ENCODE data around the gene EXO1.

- no peak for TF ChIP-seq CTCF (IDR thresholded peaks at IDR 0.05)
- no peak for TF ChIP-seq SMC3 (IDR thresholded peaks at IDR 0.05; ENCODE audit: low read depth, low read length)
- no peak for TF ChIP-seq EP300 (IDR thresholded peaks at IDR 0.05; ENCODE audit: borderline replicate concordance in 1 of 2, low read depth in 1 of 2, low read length in 1 of 2)
- no peak for TF ChIP-seq FOXJ3 (CRISPR knock-in tag; IDR thresholded peaks at IDR 0.05)
- TF ChIP-seq RFX5 (IDR thresholded peaks at IDR 0.05; ENCODE audit: low read length) = no peak
- TF ChIP-seq POLR2AphosphoS5 (IDR thresholded peaks at IDR 0.05; ENCODE audit: low read depth, low read length) = no peak
- no peak for TF ChIP-seq TCF12 (IDR thresholded peaks at IDR 0.05)
- no peak for TF ChIP-seq TAF1 (IDR thresholded peaks at IDR 0.05; ENCODE audit: borderline replicate concordance, low read depth, low read length)
- no peak for TF ChIP-seq EZH2phosphoT487 (IDR thresholded peaks at IDR 0.05; ENCODE audit: borderline replicate concordance, low read depth)
These were observed 68.2 kb downstream of the EXO1 start for GRCh38 chr1:241916196-241916595.

Measured in SK-N-SH (cell line).